Measurements from ENCODE around the gene AGTRAP. TPM values are rescaled to one million over a fixed set of nuclear protein-coding genes. Genes with fewer than 3 reads are reported as not detected.

Gene AGTRAP
- total and polyA plus RNA-seq, 2 of the 4 experiments (the other 2 are of a cell fraction): 21.5 to 57.7 TPM

DNA sequence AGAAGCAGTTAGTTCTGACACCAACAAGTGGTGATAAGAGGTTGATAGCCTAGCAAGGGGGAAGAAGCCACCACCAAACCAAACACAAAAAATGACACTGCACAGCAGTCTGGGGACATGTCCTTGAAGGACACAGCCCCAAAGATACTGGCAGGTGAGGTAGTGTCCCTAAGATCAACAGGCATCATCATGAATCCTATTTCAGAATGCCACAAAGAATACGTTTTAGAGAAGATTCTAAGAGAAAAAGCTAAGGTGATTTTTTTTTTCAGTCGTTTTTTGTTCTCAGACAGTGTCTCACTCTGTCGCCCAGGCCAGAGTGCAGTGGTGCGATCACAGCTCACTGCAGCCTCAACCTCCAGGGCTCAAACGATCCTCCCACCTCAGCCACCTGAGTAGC lies 50.2 kb downstream of the AGTRAP start:
- Histone ChIP-seq H4K8ac (ENCODE audit: low read depth in 2 of 2, low read length in 2 of 2) (no peak overlapping the region), H4K5ac (ENCODE audit: low read depth, low read length) (no peak overlapping the region), H3K9ac (ENCODE audit: low read depth, low read length) (no peak overlapping the region), H2AK5ac (ENCODE audit: low read depth, low read length) (no peak overlapping the region), H4K20me1 (ENCODE audit: insufficient read depth, low read length) (no peaks in the 10 kb centered on the region), H3K56ac (ENCODE audit: extremely low read depth, insufficient read depth, low read length) (no peak overlapping the region), H2BK20ac (ENCODE audit: low read depth, low read length) (no peak overlapping the region), H3K4me2 (ENCODE audit: low read depth, low read length) (no peak overlapping the region), H3K36me3 (ENCODE audit: control insufficient read depth, insufficient read depth, low read length) (peaks cover 10% of the 10 kb centered on the region; the same call in 1 of the 2 replicates), H3K23ac (ENCODE audit: low read depth, low read length) (no peak overlapping the region), H3K18ac (ENCODE audit: low read depth, low read length) (no peak overlapping the region), H2BK5ac (ENCODE audit: low read depth, low read length, poor library complexity, severe bottlenecking) (no peak overlapping the region), H3K27me3 (ENCODE audit: control insufficient read depth, insufficient read depth, low read length) (no peaks in the 10 kb centered on the region), H2BK15ac (ENCODE audit: low read depth, low read length) (no peak overlapping the region), H3K14ac (replicated peaks; ENCODE audit: low read depth, low read length) (no peak overlapping the region), H2BK120ac (ENCODE audit: low read depth, low read length) (no peak overlapping the region), H3K9me1 (ENCODE audit: insufficient read depth, low read length) (peaks cover 21% of the 10 kb centered on the region), H2AFZ (replicated peaks; ENCODE audit: low read length, poor library complexity) (no peak overlapping the region), H3K9me3 (ENCODE audit: control insufficient read depth, insufficient read depth, low read length) (no peaks in the 10 kb centered on the region), H3K4me1 (ENCODE audit: control insufficient read depth, insufficient read depth, low read length) (peaks cover 27% of the 10 kb centered on the region), H3K4me3 (ENCODE audit: insufficient read depth, low read depth, low read length) (no peak overlapping the region), H3K79me1 (ENCODE audit: low read depth in 1 of 2, low read length in 2 of 2) (peaks cover 0 to 14% of the 10 kb centered on the region in 2 experiments; a peak in 2 of 4 replicates), H3K27ac (ENCODE audit: insufficient read depth, low read length) (no peak overlapping the region), H4K91ac (ENCODE audit: insufficient read depth, low read depth, low read length) (no peak overlapping the region), H2AK9ac (replicated peaks; ENCODE audit: low read depth, low read length, poor library complexity) (no peak overlapping the region), H3K4ac (ENCODE audit: low read depth, low read length) (no peak overlapping the region)
- no peak for ATAC-seq (ENCODE audit: low read depth)
- 93% methylated on average over 3 of the region's 5 CpGs; no CpG with 5 or more reads in 1 of the 2 experiments for WGBS, 2 experiments (ENCODE audit: extremely low coverage in 2 of 2, insufficient read length in 1 of 2)
- ChIA-PET CTCF (interaction anchor here (0.6 to 1.5 kb wide), 4 partner anchors 8 to 749 kb away, joined by 3 to 6 read pairs (median 4); no protein-coding TSS in a partner anchor), POLR2A (ENCODE audit: unreplicated experiment) (no interaction called here)
- no peak for DNase-seq
- BruUV-seq (replicated peaks): no TSS peak
- in situ Hi-C loops (cut with MboI; ENCODE audit: low sequenced_read_pairs) (no loop called here), dilution Hi-C loops (cut with HindIII; ENCODE audit: low sequenced_read_pairs, unreplicated experiment) (no loop called here), intact Hi-C loops (cut with micrococcal nuclease) (no loop called here)
- no peak for TF ChIP-seq MXI1 (IDR thresholded peaks at IDR 0.05; ENCODE audit: borderline replicate concordance, low read depth, low read length)

Data from IMR-90 (cell line).